ENCODE results near the gene TFG.

TFG gene

DNA sequence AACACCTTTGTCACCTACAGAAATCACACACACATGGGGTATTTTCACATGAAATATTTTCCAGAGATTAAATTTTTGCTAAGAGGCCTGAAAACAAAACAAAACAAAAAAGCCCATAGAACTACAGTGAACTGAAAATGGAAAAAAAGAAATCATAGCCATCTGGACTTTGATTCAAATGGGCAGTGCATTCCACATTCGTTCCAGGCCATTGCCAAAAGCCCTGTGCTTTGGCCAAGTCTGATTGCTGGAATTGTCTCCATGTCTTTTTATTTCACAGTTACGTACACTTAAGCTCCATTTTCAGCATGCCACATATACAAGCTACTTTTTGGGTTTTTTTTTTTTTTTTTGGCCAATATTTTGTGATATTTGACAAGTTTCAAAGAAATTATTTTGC lies 47.1 kb downstream of the TFG start:
- ATAC-seq, result no peak
- DNase-seq, result no peak

DNA sequence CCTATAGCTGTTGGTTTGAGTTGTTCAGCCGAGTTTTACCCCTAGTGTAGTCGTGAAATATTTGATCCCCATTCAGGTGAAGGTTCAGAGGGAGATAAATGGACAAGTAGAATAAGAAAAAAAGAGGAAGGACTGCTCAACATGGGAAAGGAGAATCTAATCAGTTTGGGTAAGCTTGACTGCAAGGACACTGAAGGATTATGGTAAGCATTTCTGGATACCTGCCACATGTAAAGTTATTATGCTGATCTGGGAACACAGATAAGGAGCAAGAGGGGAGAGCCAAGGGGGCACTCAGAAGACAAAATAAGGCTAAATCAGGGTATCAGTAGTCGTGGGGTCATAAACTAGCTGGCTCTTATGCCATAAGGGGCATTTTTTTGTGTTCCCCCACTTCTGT lies 49.9 kb downstream of the TFG start:
- no peak for DNase-seq
- ATAC-seq, result no peak

DNA sequence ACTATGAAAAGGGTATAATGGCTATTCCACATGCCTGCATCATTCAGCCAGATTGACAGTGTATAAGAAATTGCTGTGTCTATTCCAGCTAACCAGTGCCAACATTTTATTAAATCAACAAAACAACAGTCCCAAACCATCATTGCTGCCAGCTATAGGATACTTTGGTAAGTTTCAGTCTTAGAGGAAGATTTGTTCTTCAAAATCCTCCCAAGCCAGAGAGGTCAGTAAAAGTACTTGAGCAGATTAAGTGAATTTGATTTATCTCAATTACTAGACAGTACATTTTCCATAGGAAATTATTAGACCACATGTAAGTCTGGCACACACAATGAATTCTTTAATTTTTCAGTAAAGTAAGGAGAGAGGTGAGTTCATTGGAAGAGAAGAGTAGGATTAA lies 50.7 kb downstream of the TFG start:
- DNase-seq, result no peak
- ATAC-seq, result no peak

DNA sequence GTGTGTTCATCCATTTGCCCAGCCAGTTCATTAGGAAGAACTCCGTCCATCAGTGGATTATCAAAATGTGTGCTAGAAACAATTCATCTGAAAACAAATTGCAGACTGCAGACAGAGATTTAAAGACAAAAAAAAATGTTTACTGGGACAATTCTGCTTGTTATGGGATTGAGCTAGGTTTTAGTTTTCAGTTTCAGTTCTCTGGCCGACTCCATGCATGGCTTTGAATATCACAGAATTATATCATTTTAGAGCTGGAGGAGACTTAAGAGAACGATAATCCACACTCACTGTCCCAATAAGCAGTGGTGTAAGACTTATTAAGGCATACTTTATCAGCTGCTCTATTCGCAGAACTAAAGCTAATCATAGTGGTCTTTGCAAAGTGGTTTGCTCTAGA lies 51.1 kb downstream of the TFG start:
- ATAC-seq, result no peak
- no peak for DNase-seq

DNA sequence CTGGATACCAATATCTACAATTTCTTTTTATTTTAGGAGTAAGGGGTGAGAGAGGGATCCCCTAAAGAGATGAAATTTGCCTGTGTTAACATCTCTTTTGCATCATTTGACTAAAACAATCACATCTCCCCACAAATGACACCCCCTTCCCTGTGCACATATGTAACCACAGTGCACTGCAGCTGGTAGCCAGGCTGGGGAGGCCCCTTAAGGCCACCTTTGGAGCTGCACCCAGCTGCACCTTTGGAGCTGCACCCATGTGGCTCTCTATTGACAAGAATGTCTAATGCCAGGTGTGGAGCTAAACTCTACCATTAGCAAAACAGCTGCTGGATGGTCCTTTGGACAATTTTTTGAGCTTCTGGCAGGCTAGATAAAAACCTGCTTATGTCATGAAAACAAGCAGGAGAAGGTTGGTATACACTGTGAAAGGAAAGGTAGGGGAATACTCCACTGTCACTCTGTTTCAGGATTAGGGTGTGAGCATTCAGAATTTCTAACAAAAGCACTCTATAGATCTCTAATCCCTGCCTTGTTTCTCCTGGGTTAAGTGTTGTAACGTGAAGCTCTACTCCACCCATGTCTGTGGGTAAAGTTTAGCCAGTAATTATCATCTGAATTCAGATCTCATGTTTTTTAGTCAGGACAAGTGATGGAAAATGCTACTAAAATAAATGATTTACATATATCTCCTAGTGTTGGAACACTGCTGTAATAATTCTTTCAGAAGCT lies 52.1 kb downstream of the TFG start:
- ATAC-seq (peak; percentile 57), DNase-seq (peak; percentile 12)

DNA sequence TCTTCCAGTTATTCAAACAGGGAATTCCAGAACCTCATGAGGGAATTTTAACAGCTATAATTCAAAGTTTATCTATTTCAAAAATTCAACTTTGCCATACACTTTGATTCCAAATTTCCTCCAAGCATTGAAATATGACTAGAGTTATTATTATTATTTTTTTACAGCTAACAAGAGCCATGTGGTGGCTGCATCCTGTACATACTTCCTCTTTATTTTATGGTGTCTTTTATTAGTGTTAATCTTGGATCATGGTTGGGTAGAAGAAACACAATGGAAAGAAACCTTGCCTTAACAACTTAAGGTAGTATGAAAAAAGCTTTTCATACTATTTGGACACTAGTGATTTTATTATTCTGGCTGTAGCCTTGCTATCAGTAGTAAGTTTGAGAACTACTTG lies 52.7 kb downstream of the TFG start:
- no peak for DNase-seq
- no peak for ATAC-seq

DNA sequence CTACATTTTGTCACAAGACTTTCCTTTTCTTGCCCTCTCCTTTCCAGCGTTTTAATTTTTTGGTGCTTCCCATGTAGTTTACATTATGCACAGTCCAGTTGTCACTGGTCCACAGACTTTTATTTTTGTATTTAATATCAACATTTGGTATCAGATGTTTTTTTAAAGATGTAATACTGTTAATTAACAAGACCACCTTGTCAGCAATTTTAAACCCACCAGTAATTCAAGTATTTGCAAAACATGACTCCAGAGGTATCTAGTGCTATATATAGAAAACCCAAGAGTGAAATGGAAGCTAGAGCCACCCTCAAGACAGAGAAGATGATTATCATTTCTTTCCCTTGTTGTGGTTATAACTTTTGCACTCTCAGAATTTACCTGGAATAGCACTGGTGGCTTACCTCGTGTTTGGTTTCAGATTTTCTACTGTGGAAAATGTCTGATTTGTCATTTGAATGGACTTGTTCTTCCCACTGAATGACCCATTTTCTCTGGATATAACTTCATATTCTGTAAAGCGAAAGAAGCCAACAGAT lies 56.2 kb downstream of the TFG start:
- DNase-seq, result no peak
- ATAC-seq, result no peak

DNA sequence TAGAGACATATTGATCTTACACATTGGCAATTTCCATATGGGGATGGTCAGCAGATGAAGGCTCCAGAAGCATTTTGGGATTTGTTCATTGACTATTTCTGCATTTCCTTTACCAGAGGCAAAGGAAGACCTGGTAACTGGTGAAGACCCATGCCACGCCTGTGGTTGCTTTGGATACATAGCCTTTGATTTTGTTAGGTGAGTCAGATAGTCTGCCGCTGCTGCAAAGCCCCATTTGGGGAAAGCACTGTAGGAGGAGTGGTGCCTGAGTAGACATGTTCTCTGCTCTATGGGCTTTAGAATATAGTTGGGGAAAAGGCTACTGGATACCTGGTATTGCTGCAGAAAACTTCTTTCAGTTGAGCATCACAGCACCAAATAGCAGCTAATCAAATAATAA lies 56.8 kb downstream of the TFG start:
- DNase-seq (peak; percentile 5), ATAC-seq (peak; percentile 73)

DNA sequence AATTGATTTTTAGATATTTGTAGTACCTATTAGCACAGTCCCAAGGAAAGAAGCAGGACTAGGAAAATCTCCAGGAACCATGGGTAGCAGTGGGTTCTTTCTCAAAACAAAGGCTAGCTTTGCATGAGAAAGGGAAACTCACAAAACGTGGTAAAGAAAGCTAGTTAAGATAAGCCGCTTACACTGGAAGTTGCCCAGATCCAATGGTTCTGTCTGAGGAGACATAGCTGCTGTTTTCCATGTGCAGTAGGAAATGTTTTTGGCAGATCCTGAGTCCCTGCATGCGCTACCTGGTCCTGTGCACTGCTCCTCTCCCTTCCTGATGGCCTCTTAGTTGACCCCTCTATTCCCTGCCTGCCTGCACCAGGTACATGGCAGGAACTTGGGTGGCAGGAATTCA lies 60.4 kb downstream of the TFG start:
- no peak for DNase-seq

DNA sequence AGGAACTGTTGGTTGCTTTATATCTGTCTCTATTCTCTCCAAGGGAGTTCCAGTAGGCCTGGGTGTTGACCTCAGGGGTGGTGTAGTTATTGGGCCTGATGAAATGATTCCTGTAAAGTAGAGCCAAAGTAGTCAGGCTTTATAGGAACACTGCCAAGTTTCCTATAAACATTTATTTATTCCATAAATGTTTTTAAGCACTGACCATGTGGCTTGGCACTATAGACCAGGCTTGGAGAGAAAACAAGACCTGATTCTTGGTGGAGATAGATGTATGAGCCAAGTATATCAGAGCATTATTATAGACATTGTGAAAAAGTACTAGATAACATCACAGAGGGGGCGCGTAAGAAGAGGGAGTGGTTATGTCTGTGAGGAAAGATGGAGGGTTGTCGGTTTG lies 65.9 kb downstream of the TFG start:
- ATAC-seq (no peak), DNase-seq (no peak)

More for the DNA sequence above, 60.4 kb downstream of the TFG start:
- ATAC-seq, result no peak

DNA sequence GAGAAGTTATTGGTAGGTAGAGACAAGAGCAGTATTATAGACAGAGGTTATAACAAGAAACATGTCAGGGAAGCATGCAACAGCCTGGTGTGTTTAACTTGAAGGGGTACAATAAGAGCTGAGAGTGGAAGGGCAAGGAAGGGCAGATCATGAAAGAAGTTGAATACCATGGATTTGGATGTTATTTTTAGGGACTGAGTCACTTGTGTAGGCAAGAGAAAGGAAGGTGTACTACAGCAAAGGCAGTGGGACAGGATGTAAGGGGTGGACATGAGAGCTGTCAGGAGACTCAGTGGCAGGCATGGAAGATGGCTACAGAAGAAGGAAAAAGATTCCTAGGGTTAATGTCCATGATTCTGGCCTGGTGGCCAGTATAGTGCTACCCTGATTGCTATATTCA lies 66.4 kb downstream of the TFG start:
- ATAC-seq (no peak), DNase-seq (no peak)

DNA sequence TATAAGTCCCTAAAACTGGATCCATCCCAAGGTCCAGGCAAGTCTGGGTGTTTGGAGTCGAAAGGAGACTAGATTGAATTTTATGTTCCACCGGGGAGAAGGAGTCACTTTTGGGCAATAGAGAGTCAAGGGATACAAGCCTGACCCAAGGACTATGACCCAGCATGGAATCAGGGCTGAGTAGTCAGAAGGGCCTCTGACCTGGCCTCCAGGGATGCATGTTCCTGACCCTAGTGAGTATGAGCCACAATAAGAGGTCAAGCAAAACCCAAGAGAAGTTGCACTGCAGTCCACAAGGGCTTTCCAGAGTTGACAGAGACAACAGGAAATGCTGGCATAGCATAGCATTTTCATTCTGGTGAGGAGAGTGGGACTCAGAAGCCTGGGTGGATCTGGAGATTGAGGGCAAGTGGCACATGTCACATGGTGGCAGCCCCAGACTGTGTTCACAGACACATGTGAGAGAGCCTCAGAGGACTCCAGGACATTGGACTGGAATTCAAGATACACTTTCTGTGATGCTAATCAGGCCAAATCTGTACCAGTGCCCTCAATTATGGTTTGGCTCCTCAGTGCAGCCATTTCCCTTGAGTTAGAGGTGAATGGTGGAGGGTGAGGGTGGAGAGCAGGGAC lies 66.9 kb downstream of the TFG start:
- DNase-seq (no peak), ATAC-seq (peak; percentile 11)

DNA sequence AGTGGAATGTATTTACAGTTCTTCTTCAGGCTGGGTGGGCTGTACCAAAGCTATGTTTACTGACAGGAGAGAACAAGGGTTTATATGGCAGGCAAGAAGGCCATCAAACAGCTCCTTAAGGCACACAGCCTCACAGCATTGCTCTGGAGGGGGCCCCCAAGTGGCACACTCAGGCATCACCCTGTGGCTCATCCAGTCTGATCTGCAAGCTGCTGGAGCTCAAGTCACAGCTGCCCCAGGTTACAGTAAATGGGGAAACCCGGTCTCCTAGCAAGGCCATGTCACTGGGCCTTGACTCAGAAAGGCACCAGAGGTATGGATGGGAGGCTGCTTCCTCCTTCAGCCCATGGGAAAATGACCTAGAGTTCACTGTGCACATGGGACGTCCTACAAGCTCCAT lies 67.5 kb downstream of the TFG start:
- no peak for DNase-seq
- peak; percentile 47 for ATAC-seq

DNA sequence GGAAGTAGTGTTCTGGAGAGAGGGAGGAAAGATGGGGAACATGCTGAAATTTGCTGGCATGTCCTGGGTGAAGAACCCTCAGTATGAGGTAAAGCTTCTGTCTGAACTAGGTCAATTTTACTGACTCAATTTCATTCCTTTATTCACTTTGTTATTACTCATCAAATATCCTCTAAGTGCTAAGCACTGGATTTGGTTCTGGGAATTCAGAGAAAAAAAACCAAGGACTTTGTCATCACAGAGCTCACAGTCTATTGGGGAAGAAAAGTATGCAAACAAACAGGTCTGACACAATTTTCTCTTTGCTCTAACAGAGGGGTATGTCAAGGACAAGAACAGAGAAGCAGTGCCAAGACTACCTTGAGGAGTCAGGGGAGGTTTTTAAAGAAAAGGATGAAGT lies 68.0 kb downstream of the TFG start:
- DNase-seq, result no peak
- ATAC-seq, result no peak

DNA sequence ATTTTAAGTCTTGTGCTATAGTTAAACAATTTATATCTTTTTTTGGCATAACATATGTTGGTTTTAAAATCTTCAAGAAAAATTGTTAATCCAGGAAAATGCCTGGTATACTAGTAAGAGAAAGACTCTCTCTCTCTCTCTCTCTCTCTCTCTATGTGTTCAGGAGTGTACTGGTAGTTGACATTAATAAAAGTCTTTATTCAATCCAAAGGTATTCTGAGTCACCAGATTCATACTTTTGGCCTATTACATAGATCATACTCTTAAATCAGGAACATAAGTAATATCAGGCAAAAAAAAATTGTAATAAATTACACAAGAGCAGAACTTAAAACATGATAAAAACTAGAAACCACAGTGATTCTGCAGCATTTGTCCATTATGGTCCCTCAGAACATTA lies 70.2 kb downstream of the TFG start:
- no peak for DNase-seq

DNA sequence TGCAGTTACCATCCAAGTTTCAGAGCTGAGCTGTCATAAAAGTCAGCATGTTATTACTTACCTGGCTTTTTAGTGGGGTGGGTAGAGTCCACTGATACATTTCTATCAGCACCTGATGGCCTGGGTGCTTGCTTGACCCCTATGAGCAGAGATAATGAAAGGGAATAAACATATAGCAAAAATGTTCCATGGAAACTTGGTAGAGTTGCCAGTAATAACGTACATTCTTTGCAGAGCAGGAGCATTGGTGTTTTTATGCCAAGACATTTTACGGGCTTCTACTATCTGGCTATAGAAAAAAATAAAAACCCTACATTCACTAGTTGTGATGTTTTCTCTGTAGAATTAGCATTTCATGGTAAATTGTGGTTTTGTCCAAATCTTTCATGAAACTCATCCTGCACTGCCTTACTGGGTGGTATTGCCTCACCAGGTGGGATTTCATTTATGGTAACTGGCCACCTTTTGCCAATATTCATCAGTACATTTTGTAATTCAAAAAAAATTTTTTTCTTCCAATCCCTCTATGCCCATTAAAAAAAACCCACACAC lies 70.9 kb downstream of the TFG start:
- no peak for DNase-seq
- ATAC-seq, result no peak

More for the DNA sequence above, 70.2 kb downstream of the TFG start:
- no peak for ATAC-seq

DNA sequence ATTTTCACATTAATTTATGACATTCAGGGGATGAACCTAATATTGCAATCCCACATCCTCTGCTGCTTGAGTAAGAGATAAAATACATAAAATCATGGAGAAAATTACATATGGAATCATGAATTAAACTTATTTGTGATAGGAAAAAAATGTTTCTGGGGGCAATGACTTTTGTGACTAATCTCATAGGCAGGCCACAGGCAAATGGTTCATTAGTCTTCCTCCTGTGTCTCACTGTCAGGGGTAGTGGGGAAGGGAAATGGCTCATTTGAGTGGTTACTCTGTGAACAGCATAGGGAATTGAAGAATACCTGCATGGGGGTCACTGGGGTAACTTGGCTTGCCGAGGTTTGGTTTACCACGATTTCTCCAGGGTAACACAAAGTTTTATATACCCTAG lies 72.0 kb downstream of the TFG start:
- ATAC-seq, result no peak
- DNase-seq, result no peak

DNA sequence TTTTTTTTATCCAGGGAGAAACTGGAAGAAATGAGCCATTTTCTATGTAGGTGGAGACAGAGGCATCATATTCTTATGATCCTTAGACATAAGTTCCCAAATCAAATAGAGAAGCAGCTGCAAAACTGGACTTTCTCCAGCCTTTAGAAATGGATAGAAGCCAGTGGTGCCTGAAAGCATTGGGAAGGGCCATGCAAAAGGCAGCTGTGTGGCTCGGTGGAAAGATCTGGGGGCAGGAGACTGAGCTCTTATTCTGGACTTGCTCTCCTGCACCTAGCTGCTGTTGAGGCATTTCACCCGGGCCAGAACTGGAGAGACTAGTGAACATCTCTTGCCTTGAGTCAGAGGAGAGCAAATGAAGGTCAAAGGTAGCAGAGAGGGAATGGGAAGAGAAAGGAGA lies 73.1 kb downstream of the TFG start:
- DNase-seq (no peak), ATAC-seq (no peak)

DNA sequence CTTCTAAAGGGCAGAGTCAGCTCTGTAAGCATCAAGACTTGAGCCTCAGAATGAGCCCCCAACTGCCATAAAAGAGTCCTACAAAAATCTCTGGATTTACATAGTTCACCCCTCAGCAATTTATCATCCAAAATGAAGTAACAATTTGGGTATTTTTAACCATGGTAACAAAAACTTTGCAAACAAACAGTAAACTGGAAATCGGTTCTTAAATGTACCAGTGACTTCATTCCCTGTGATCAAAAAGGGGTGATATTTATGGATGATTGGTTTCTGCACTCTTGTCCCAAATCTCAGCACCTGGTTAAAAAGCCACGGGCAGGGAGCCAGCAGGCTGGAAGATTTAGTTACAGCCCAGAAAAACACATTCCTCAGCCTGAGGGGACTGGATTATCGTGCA lies 73.6 kb downstream of the TFG start:
- ATAC-seq (no peak), DNase-seq (no peak)

DNA sequence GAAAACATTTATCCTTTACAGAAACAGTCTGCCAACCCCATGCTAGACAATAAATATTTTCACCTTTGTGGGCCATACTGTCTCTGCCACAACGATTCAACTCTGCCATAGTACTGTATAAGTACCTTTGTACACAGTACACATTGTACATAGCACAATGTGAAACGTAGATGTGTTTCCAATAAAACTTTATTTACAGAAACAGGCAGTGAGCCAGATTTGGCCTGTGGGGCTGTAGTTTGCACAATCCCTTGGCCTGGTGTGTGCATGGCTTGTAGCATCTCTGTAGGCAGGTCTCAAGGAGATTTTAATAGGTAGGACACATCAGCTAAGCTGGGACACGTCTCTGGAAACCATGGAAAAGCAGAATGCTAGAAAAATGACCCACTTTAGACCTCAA lies 74.3 kb downstream of the TFG start:
- DNase-seq (no peak), ATAC-seq (no peak)

DNA sequence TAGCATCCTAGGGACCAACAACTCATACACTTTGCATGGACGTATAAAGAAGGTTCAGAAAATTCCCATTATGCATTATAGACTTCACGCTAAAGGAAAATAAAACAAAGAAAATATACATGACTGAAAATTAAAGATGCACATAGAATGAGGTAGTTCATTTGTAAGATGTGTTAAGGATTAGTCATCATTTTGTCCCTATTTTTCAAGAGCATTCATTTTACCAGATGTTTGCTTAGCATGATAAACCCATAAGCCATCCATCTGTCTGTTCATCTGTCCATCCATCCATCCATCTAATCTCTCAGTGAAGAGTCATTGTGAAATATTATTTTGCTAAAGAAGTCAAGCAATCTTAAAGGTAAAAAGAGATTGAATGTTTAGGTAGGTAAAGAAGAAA lies 80.3 kb downstream of the TFG start:
- no peak for ATAC-seq

DNA sequence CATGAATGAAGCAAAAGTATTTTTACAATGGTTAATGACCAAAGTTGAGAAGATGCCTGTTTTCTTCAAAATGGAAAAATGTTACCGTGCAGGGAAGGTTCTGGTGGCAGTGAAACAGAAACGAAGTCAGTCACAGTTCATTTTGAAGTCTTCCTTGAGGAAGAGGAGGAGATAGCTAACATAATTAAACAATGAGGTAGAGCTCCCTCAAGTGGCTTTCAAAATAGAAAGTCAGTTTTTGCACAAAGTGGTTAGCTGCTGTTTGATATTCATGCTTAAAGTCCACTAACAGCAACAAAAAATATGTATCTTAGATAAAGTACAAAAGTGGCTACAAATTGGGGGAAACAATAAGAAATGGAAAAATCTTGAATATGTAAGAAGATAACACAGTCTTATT lies 87.3 kb downstream of the TFG start:
- no peak for ATAC-seq
- DNase-seq, result no peak

More for the DNA sequence above, 80.3 kb downstream of the TFG start:
- no peak for DNase-seq

DNA sequence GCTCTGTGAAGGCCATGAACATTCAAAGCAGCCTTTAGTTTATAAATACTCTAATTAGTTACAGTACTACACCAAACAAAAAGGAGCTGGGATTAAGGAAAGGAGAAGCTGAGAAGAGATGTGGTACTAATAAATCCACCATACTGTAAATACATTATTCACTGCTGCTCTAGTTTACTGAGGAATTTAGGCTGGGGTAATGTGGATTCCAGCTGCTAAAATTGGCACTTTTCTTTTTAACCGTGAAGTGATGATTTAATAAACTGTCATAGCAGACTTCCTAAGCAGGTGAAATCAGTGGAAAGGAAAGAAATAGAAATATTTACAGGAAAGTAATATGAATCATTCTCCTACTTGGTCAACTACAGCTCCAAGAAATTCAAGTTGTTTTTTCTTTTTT lies 88.7 kb downstream of the TFG start:
- DNase-seq (no peak), ATAC-seq (no peak)
